ENCODE results near the gene LPAR2. TPM values are rescaled to one million over a fixed set of nuclear protein-coding genes. Genes with fewer than 3 reads are reported as not detected.

LPAR2 gene
- polyA plus RNA-seq, 1 of the 3 experiments (the other 2 are of a cell fraction): 4.5 TPM

DNA sequence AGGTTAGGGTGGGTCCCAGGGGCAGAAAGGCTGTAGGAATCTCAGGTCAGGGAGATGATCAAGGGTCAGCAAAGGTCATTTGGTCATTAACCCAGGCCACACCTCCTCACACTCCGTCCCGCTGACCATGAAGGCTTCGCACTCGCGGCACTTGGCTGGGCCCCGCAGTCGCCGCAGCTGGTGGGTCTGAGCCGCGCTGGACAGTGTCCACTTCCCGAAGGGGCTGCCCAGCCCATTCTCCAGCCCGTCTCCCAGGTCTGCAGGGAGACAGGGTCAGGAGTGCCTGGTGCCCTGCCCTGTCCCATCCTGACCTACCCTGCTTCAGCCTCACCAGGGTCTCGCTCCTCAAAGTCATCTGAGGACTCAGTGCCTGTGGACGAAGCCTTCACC lies 7.3 kb upstream of the LPAR2 start:
- Histone ChIP-seq H3K4me2 (no peak overlapping the region), H4K20me1 (ENCODE audit: insufficient read depth) (no peaks in the 10 kb centered on the region), H3K9me2 (no peaks in the 10 kb centered on the region), H3K9ac (no peak overlapping the region), H3K27ac (ENCODE audit: low read depth in 2 of 2, low read length in 1 of 2) (no peak overlapping the region), H3K9me3 (no peaks in the 10 kb centered on the region), H3F3A (replicated peaks; ENCODE audit: insufficient read depth) (no peaks in the 10 kb centered on the region), H3K4me3 (ENCODE audit: low read depth in 2 of 2, low read length in 1 of 2) (no peak overlapping the region), H3K36me3 (replicated peaks in 1 of 2; ENCODE audit: control insufficient read depth in 1 of 2, insufficient read depth in 2 of 2, low read length in 1 of 2) (peaks cover 7 to 17% of the 10 kb centered on the region in 2 experiments), H3K4me1 (ENCODE audit: control insufficient read depth in 1 of 2, insufficient read depth in 2 of 2, low read depth in 1 of 2, low read length in 1 of 2) (no peaks in the 10 kb centered on the region), H3K27me3 (ENCODE audit: insufficient read depth) (no peaks in the 10 kb centered on the region), H3K79me2 (ENCODE audit: insufficient read depth) (no peaks in the 10 kb centered on the region), H2AFZ (ENCODE audit: low read depth) (no peak overlapping the region)
- ChIA-PET CTCF (interaction anchor here (1.8 to 13.3 kb wide), 3 partner anchors 9 to 104 kb away, joined by 4 to 175 read pairs (median 18); partner anchors contain the start of genes GMIP and YJEFN3), POLR2A (no interaction called here)
- 93% methylated on average over 11 of the region's 14 CpGs for WGBS (ENCODE audit: low lambda C conversion rate)
- TF ChIP-seq TAF1 (IDR thresholded peaks at IDR 0.05; ENCODE audit: borderline replicate concordance, low read depth, low read length) (no peak), SIN3A (IDR thresholded peaks at IDR 0.05; ENCODE audit: borderline replicate concordance, low read depth, low read length) (no peak), RCOR1 (IDR thresholded peaks at IDR 0.05; ENCODE audit: low read length) (no peak), TEAD4 (IDR thresholded peaks at IDR 0.05; ENCODE audit: borderline replicate concordance, insufficient read depth) (no peak)
- TF ChIP-seq, protein P1, sequence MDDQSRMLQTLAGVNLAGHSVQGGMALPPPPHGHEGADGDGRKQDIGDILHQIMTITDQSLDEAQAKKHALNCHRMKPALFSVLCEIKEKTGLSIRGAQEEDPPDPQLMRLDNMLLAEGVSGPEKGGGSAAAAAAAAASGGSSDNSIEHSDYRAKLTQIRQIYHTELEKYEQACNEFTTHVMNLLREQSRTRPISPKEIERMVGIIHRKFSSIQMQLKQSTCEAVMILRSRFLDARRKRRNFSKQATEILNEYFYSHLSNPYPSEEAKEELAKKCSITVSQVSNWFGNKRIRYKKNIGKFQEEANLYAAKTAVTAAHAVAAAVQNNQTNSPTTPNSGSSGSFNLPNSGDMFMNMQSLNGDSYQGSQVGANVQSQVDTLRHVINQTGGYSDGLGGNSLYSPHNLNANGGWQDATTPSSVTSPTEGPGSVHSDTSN (IDR thresholded peaks at IDR 0.05): no peak
- DNase-seq: no peak

DNA sequence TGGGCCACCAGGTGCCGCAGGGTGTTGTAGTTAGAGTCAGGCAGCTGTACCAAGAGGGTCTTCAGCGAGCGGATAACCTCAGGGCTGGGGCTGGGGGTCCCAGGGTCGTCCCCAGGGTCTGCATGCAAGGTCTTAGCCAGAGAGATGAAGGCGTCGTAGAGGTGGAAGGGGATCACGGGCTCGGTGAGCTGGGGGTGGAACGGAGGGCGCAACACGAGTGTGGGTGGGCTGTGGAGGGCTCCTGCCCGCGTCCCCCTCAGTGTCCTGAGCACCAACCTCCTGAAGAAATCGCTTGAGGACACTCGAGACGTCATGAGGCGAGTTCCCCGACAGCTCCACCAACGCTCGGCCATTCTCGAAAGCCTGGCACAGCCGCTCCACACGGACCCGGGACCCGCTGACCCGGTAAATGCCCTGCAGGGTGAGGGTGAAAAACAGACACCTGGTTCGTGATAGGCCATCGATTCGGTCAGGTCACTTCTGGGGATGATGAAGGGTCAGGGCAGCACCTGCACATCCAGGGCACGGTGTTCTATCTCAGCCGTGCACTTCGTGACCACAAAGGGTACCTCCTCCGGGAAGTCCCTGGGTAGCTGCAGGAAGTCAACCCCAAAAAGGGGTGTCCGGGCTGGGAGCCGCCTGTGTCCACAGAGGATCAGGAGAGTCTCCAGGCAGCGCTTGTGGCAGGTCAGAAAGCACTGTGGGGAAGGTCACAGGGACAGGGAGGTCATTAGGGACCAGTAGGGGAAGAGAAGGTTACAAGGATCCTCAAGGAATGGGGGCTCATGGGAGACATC lies 6.7 kb upstream of the LPAR2 start:
- H3K79me2 ChIP-seq (ENCODE audit: insufficient read depth): no peaks in the 10 kb centered on the region
- no peaks in the 10 kb centered on the region for H3K4me1 ChIP-seq (ENCODE audit: control insufficient read depth in 1 of 2, insufficient read depth in 2 of 2, low read depth in 1 of 2, low read length in 1 of 2)
- no peak for DNase-seq
- ChIA-PET POLR2A (no interaction called here), CTCF (interaction anchor here (1.8 to 13.3 kb wide), 3 partner anchors 9 to 103 kb away, joined by 4 to 175 read pairs (median 18); partner anchors contain the start of genes GMIP and YJEFN3)
- no peak overlapping the region for H3K4me2 ChIP-seq
- H3K9me2 ChIP-seq: no peaks in the 10 kb centered on the region
- TF ChIP-seq SMC3 (IDR thresholded peaks at IDR 0.05; ENCODE audit: low read depth, low read length): no peak
- no peak for TF ChIP-seq RAD21 (IDR thresholded peaks at IDR 0.05; ENCODE audit: low read length)
- TF ChIP-seq EP300 (IDR thresholded peaks at IDR 0.05; ENCODE audit: borderline replicate concordance in 1 of 2, low read depth in 1 of 2, low read length in 1 of 2): no peak
- TF ChIP-seq CHD2 (IDR thresholded peaks at IDR 0.05; ENCODE audit: low read length, partially characterized antibody): no peak
- no peak for TF ChIP-seq EZH2phosphoT487 (IDR thresholded peaks at IDR 0.05; ENCODE audit: borderline replicate concordance, low read depth)
- no peak for TF ChIP-seq RXRA (IDR thresholded peaks at IDR 0.05; ENCODE audit: borderline replicate concordance, low read depth)
- no peak for TF ChIP-seq NRF1 (IDR thresholded peaks at IDR 0.05; ENCODE audit: low read depth, low read length)
- no peak for TF ChIP-seq GATA2 (CRISPR knock-in tag; IDR thresholded peaks at IDR 0.05)
- TF ChIP-seq USF2 (IDR thresholded peaks at IDR 0.05; ENCODE audit: borderline replicate concordance, low read depth, low read length): no peak
- TF ChIP-seq MAX (IDR thresholded peaks at IDR 0.05; ENCODE audit: low read depth): no peak
- TF ChIP-seq TEAD4 (IDR thresholded peaks at IDR 0.05; ENCODE audit: borderline replicate concordance, insufficient read depth): no peak
- no peak for TF ChIP-seq RFX5 (IDR thresholded peaks at IDR 0.05; ENCODE audit: low read length)
- TF ChIP-seq POLR2AphosphoS5 (IDR thresholded peaks at IDR 0.05; ENCODE audit: low read depth, low read length): no peak
- WGBS (ENCODE audit: low lambda C conversion rate): 94% methylated on average over 25 of the region's 36 CpGs
- no peaks in the 10 kb centered on the region for H4K20me1 ChIP-seq (ENCODE audit: insufficient read depth)
- H3K9ac ChIP-seq: no peak overlapping the region
- H3K36me3 ChIP-seq (replicated peaks in 1 of 2; ENCODE audit: control insufficient read depth in 1 of 2, insufficient read depth in 2 of 2, low read length in 1 of 2): peaks cover 7 to 17% of the 10 kb centered on the region in 2 experiments
- H3F3A ChIP-seq (replicated peaks; ENCODE audit: insufficient read depth): no peaks in the 10 kb centered on the region
- no peak overlapping the region for H3K4me3 ChIP-seq (ENCODE audit: low read depth in 2 of 2, low read length in 1 of 2)
- H2AFZ ChIP-seq (ENCODE audit: low read depth): no peak overlapping the region
- no peak overlapping the region for H3K27ac ChIP-seq (ENCODE audit: low read depth in 2 of 2, low read length in 1 of 2)
- H3K27me3 ChIP-seq (ENCODE audit: insufficient read depth): no peaks in the 10 kb centered on the region
- no peaks in the 10 kb centered on the region for H3K9me3 ChIP-seq
